Endodermal cell (in vitro differentiated cells): ENCODE results near the gene NEMP1. TPM values are rescaled to one million over a fixed set of nuclear protein-coding genes. Genes with fewer than 3 reads are reported as not detected.

Experiments
- DNase-seq: peaks from one replicate; pipeline ENCODE4 v3.0.0-alpha.2; 2017
- H3K27ac ChIP-seq: 2 replicates; pipeline ENCODE4 v1.5.1; 2013; ENCODE audit warnings: mild to moderate bottlenecking, low read depth, low read length, moderate library complexity
- H3K27me3 ChIP-seq: 2 replicates; pipeline ENCODE4 v1.6.1; 2013; ENCODE audit warnings: mild to moderate bottlenecking, low read length, moderate library complexity; ENCODE audit not compliant: insufficient read depth, control insufficient read depth, poor library complexity, severe bottlenecking
- H3K36me3 ChIP-seq: 2 replicates; pipeline ENCODE4 v1.7.0; 2013; ENCODE audit warnings: mild to moderate bottlenecking, low read length, moderate library complexity; ENCODE audit not compliant: control insufficient read depth, insufficient read depth
- H3K4me1 ChIP-seq: one replicate; pipeline ENCODE4 v1.7.0; 2013; ENCODE audit warnings: low read length; ENCODE audit not compliant: control insufficient read depth, insufficient read depth
- H3K4me3 ChIP-seq: 2 replicates; pipeline ENCODE4 v1.5.1; 2013; ENCODE audit warnings: mild to moderate bottlenecking, low read length, moderate library complexity
- H3K9ac ChIP-seq: 2 replicates; pipeline ENCODE4 v1.6.1; 2013; ENCODE audit warnings: mild to moderate bottlenecking, low read length, moderate library complexity; ENCODE audit not compliant: poor library complexity, severe bottlenecking; ENCODE audit errors: extremely low read depth
- H3K9me3 ChIP-seq: 2 replicates; pipeline ENCODE4 v1.6.1; 2013; ENCODE audit warnings: mild to moderate bottlenecking, low read length, moderate library complexity; ENCODE audit not compliant: control insufficient read depth
- H3K27ac Mint-ChIP-seq: 2 replicates; pipeline ENCODE4 v1.8.0; 2020; ENCODE audit warnings: mixed read lengths
- H3K27me3 Mint-ChIP-seq: 2 replicates; pipeline ENCODE4 v1.8.0; 2021; ENCODE audit warnings: mild to moderate bottlenecking, mixed read lengths; ENCODE audit not compliant: insufficient read depth
- H3K36me3 Mint-ChIP-seq: 2 replicates; pipeline ENCODE4 v1.8.0; 2020; ENCODE audit warnings: low read depth, mixed read lengths
- H3K4me1 Mint-ChIP-seq: 2 replicates; pipeline ENCODE4 v1.8.0; 2020; ENCODE audit warnings: mixed read lengths
- H3K4me3 Mint-ChIP-seq: 2 replicates; pipeline ENCODE4 v1.8.0; 2020; ENCODE audit warnings: mild to moderate bottlenecking, moderate library complexity, mixed read lengths
- H3K9me3 Mint-ChIP-seq: 2 replicates; pipeline ENCODE4 v1.8.0; 2020; ENCODE audit warnings: mild to moderate bottlenecking, mixed read lengths
- CTCF ChIP-seq: fragments of 200-600 bp; sonication (generic); conservative IDR thresholded peaks from 2 replicates; pipeline ENCODE4 v1.5.0; 2021; ENCODE audit warnings: antibody characterized with exemption, mild to moderate bottlenecking
- WGBS, 2 experiments: methylation state at CpG; one replicate each; pipeline versions ENCODE4 v1.1.5 to v1.1.7; 2013; ENCODE audit warnings: missing lambda C conversion rate in 2 of 2, mixed read lengths in 1 of 2; ENCODE audit not compliant: insufficient coverage in 1 of 2, insufficient read length in 1 of 2; 5-methylcytosine and 5-hydroxymethylcytosine counted together
- long read RNA-seq, 4 experiments: library from polyadenylated mRNA in 2 of 4; library from RNA in 1 of 4; library from capped mRNA in 1 of 4; stranded (forward) in 3 of 4; unstranded in 1 of 4; transcript quantifications; one replicate each; pipeline ENCODE4 v2.0.0, GENCODE V29; 2020 to 2021; ENCODE audit warnings: inconsistent platforms in 1 of 4
- polyA plus RNA-seq, 2 experiments: library from polyadenylated mRNA; stranded (reverse); fragments of 50-300 nt; gene quantifications; one replicate each; pipeline ENCODE4 v1.2.3, GENCODE V29; 2013
- total RNA-seq, 2 donors: library from RNA; stranded (reverse); fragmentation: NEBNext Ultra II Directional in 1 of 2; extraction: Animal tissue kit (Norgen Biotek cat#: 25700) in 1 of 2; gene quantifications; 2 replicates in 1 of 2; 3 replicates in 1 of 2; pipeline ENCODE4 v1.2.1, GENCODE V29; 2021

The NEMP1 gene
- 10 to 100 TPM; 36.3 to 52.6 TPM for total RNA-seq
- 32.8 TPM for polyA plus RNA-seq (2013, experiment 1 of 2)
- 30.2 TPM for polyA plus RNA-seq (2013, experiment 2 of 2)
- long read RNA-seq, experiment 1, full-length matches to known transcripts: 1 of 12 reads
- long read RNA-seq, experiment 1, partial matches to known transcripts: 0 of 12 reads
- long read RNA-seq, experiment 1, other reads (novel, unspliced or antisense): 11 of 12 reads
- long read RNA-seq, experiment 2, full-length matches to known transcripts: 23 of 61 reads
- long read RNA-seq, experiment 2, partial matches to known transcripts: 7 of 61 reads
- long read RNA-seq, experiment 2, other reads (novel, unspliced or antisense): 31 of 61 reads
- long read RNA-seq, experiment 3, full-length matches to known transcripts: 4 of 30 reads
- long read RNA-seq, experiment 3, partial matches to known transcripts: 8 of 30 reads
- long read RNA-seq, experiment 3, other reads (novel, unspliced or antisense): 18 of 30 reads
- long read RNA-seq, experiment 4, partial matches to known transcripts: 5 of 7 reads
- long read RNA-seq, experiment 4, other reads (novel, unspliced or antisense): 2 of 7 reads

- H3K4me1 Mint-ChIP-seq: peaks cover 2% of the 10 kb centered on the region
- peak within 1 kb of the TSS; percentile 97 for H3K4me3 Mint-ChIP-seq
- peaks cover 6% of the 10 kb centered on the region for H3K36me3 Mint-ChIP-seq
- Histone ChIP-seq H3K27me3 (no peaks in the 10 kb centered on the region), H3K27ac (peak within 1 kb of the TSS; percentile 87), H3K4me1 (no peaks in the 10 kb centered on the region), H3K4me3 (peak within 1 kb of the TSS; percentile 98), H3K36me3 (peaks cover 3% of the 10 kb centered on the region), H3K9ac (peak within 1 kb of the TSS; percentile 85), H3K9me3 (no peaks in the 10 kb centered on the region)
- TF ChIP-seq CTCF: no peak
- WGBS, 2 experiments: 0% methylated on average over 15 to 39 of the region's 39 CpGs
- peak; percentile 100 for DNase-seq
- peak within 1 kb of the TSS; percentile 97 for H3K27ac Mint-ChIP-seq
- H3K27me3 Mint-ChIP-seq: peaks cover 2% of the 10 kb centered on the region
- H3K9me3 Mint-ChIP-seq: no peaks in the 10 kb centered on the region
These were observed at the start of gene NEMP1 for GRCh38 chr12:57078519-57079404. NEMP1 (minus strand) TSS chr12:57078791; CDS start chr12:57078745, 46 bp downstream.

GRCh38 chr12:57127726-57128518 lies 49.3 kb upstream of the NEMP1 start, which contains the start of gene LRP1:
LRP1 (plus strand) TSS chr12:57128483; CDS start chr12:57128965, 482 bp downstream.
- Mint-ChIP-seq H3K4me3 (peak within 1 kb of the TSS; percentile 79), H3K36me3 (no peaks in the 10 kb centered on the region), H3K4me1 (peaks cover 34% of the 10 kb centered on the region), H3K9me3 (no peaks in the 10 kb centered on the region), H3K27me3 (peaks cover 15% of the 10 kb centered on the region), H3K27ac (peak within 1 kb of the TSS; percentile 93)
- 0 to 1% methylated on average over 25 to 51 of the region's 57 CpGs for WGBS, 2 experiments
- Histone ChIP-seq H3K9ac (peak within 1 kb of the TSS; percentile 75), H3K4me3 (peak within 1 kb of the TSS; percentile 93), H3K36me3 (no peaks in the 10 kb centered on the region), H3K9me3 (no peaks in the 10 kb centered on the region), H3K4me1 (peaks cover 2% of the 10 kb centered on the region), H3K27ac (peak within 1 kb of the TSS; percentile 48), H3K27me3 (no peaks in the 10 kb centered on the region)
- TF ChIP-seq CTCF: no peak
- peak; percentile 95 for DNase-seq
